ENCODE data around the gene SIGLEC1.

DNA sequence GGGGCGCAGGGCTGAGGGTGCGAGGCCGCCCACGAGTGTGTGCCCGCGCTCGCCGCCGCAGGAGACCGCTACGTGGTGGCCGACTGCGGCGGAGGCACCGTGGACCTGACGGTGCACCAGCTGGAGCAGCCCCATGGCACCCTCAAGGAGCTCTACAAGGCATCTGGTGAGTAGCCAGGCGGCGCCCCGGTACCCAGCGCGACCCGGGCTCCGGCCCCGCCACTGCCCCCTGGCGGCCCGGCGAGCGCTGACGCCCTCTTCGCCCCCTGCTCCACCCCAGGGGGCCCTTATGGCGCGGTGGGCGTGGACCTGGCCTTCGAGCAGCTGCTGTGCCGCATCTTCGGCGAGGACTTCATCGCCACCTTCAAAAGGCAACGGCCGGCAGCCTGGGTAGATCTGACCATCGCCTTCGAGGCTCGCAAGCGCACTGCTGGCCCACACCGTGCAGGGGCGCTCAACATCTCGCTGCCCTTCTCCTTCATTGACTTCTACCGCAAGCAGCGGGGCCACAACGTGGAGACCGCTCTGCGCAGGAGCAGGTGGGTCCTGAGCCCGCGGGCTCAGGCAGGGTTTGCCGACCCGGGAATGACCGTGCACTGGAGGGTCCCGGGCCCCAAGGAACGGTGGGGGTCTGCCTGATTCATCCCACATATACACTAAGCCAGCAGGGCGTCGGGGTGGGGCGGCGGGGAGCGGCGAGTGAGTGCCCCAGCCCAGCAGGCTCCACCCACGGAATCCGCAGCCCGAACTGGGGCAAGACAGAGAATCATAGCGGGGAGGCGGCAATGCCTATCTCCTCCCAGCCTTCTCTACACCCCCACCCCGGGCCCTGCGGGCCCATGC is 37.5 kb upstream of the SIGLEC1 start:
- TF ChIP-seq, protein P1, sequence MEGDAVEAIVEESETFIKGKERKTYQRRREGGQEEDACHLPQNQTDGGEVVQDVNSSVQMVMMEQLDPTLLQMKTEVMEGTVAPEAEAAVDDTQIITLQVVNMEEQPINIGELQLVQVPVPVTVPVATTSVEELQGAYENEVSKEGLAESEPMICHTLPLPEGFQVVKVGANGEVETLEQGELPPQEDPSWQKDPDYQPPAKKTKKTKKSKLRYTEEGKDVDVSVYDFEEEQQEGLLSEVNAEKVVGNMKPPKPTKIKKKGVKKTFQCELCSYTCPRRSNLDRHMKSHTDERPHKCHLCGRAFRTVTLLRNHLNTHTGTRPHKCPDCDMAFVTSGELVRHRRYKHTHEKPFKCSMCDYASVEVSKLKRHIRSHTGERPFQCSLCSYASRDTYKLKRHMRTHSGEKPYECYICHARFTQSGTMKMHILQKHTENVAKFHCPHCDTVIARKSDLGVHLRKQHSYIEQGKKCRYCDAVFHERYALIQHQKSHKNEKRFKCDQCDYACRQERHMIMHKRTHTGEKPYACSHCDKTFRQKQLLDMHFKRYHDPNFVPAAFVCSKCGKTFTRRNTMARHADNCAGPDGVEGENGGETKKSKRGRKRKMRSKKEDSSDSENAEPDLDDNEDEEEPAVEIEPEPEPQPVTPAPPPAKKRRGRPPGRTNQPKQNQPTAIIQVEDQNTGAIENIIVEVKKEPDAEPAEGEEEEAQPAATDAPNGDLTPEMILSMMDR (conservative IDR thresholded peaks at IDR 0.05; ENCODE audit: low read depth, low read length) = peak; percentile 33
- TF ChIP-seq MAZ (IDR thresholded peaks at IDR 0.05; ENCODE audit: borderline replicate concordance, low read depth, low read length) (no peak), RCOR1 (IDR thresholded peaks at IDR 0.05; ENCODE audit: insufficient replicate concordance, low read length) (no peak), BHLHE40 (IDR thresholded peaks at IDR 0.05; ENCODE audit: low read depth, low read length) (no peak), MAFK (IDR thresholded peaks at IDR 0.05; ENCODE audit: low read depth, low read length) (no peak), POLR2A (IDR thresholded peaks at IDR 0.05; ENCODE audit: low read depth, low read length) (no peak), RAD21 (IDR thresholded peaks at IDR 0.05; ENCODE audit: low read length) (peak; percentile 17; the same call in 1 of the 2 replicates), FOS (IDR thresholded peaks at IDR 0.05; ENCODE audit: low read depth, low read length) (no peak), CEBPB (IDR thresholded peaks at IDR 0.05; ENCODE audit: low read depth, low read length) (no peak), RFX5 (IDR thresholded peaks at IDR 0.05; ENCODE audit: low read depth, low read length) (no peak), MXI1 (IDR thresholded peaks at IDR 0.05; ENCODE audit: borderline replicate concordance, low read depth, low read length) (no peak)
- TF ChIP-seq, protein P2, sequence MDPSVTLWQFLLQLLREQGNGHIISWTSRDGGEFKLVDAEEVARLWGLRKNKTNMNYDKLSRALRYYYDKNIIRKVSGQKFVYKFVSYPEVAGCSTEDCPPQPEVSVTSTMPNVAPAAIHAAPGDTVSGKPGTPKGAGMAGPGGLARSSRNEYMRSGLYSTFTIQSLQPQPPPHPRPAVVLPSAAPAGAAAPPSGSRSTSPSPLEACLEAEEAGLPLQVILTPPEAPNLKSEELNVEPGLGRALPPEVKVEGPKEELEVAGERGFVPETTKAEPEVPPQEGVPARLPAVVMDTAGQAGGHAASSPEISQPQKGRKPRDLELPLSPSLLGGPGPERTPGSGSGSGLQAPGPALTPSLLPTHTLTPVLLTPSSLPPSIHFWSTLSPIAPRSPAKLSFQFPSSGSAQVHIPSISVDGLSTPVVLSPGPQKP (IDR thresholded peaks at IDR 0.05; ENCODE audit: borderline replicate concordance, low read depth, low read length) = no peak
- TF ChIP-seq, protein P3, sequence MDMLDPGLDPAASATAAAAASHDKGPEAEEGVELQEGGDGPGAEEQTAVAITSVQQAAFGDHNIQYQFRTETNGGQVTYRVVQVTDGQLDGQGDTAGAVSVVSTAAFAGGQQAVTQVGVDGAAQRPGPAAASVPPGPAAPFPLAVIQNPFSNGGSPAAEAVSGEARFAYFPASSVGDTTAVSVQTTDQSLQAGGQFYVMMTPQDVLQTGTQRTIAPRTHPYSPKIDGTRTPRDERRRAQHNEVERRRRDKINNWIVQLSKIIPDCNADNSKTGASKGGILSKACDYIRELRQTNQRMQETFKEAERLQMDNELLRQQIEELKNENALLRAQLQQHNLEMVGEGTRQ (IDR thresholded peaks at IDR 0.05; ENCODE audit: low read depth, low read length) = no peak

All from IMR-90 (cell line).